C4-2B (cell line): ENCODE data around the gene KDM6A.
"Not testable (repeated sequence)": the region's sequence is repeated elsewhere in the genome, so short reads cannot be mapped to it uniquely, and the experiment has no call there.

Source experiments
- ZFX ChIP-seq: fragments of 450-650 bp; IDR thresholded peaks from 2 replicates; pipeline ENCODE4 v1.6.1; 2017
- TF ChIP-seq, protein P1 (sequence below): fragments of 450-650 bp; conservative IDR thresholded peaks from 2 replicates; pipeline ENCODE4 v1.5.1; 2017; ENCODE audit warnings: mild to moderate bottlenecking

DNA sequence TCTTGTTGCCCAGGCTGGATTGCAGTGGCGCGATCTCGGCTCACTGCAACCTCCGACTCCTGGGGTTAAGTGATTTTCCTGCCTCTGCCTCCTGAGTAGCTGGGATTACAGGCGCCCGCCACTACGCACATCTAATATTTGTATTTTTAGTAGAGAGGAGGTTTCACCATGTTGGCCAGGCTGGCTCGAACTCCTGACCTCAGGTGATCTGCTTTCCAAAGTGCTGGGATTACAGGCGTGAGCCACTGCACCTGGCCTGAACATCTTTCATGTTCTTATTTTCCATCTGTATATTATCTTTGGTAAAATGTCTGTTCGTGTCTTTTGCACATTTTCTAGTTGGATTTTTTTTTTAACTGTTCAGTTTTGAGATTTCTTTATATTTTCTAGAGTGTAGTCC is 17.7 kb downstream of the KDM6A start:
- TF ChIP-seq ZFX: not testable (repeated sequence)
- TF ChIP-seq, protein P1, sequence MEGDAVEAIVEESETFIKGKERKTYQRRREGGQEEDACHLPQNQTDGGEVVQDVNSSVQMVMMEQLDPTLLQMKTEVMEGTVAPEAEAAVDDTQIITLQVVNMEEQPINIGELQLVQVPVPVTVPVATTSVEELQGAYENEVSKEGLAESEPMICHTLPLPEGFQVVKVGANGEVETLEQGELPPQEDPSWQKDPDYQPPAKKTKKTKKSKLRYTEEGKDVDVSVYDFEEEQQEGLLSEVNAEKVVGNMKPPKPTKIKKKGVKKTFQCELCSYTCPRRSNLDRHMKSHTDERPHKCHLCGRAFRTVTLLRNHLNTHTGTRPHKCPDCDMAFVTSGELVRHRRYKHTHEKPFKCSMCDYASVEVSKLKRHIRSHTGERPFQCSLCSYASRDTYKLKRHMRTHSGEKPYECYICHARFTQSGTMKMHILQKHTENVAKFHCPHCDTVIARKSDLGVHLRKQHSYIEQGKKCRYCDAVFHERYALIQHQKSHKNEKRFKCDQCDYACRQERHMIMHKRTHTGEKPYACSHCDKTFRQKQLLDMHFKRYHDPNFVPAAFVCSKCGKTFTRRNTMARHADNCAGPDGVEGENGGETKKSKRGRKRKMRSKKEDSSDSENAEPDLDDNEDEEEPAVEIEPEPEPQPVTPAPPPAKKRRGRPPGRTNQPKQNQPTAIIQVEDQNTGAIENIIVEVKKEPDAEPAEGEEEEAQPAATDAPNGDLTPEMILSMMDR: not testable (repeated sequence)
